WTC11 (cell line): ENCODE data around the gene PCSK5. TPM values are rescaled to one million over a fixed set of nuclear protein-coding genes. Genes with fewer than 3 reads are reported as not detected.

ENCODE experiments used
- ATAC-seq: fragments of 200-7000 bp; cut with Tn5 transposase; 2 replicates; pipeline ENCODE4 v1.10.0; 2021; ENCODE audit warnings: mild to moderate bottlenecking, moderate library complexity
- CTCF ChIA-PET: fragments of 300-600 bp; sonication (Branson Sonifier 250); formaldehyde crosslinking; loops from one replicate; lab custom pipeline; 2021; ENCODE audit warnings: antibody characterized with exemption; lab: Charles Lee
- POLR2A ChIA-PET: fragments of 350-600 bp; sonication (Branson Sonifier 250); formaldehyde crosslinking; loops from one replicate; lab custom pipeline; 2021; ENCODE audit warnings: antibody characterized with exemption; lab: Charles Lee
- DNase-seq: peaks from one replicate; pipeline ENCODE4 v3.0.0; 2021; ENCODE audit warnings: low spot score
- H3K27ac Mint-ChIP-seq: 2 replicates; pipeline ENCODE4 v1.8.0; 2021; ENCODE audit warnings: mixed read lengths
- H3K27me3 Mint-ChIP-seq: 2 replicates; pipeline ENCODE4 v1.8.0; 2021; ENCODE audit warnings: low read depth, mild to moderate bottlenecking, moderate library complexity, mixed read lengths
- H3K36me3 Mint-ChIP-seq: 2 replicates; pipeline ENCODE4 v1.8.0; 2021; ENCODE audit warnings: mixed read lengths
- H3K4me1 Mint-ChIP-seq: 2 replicates; pipeline ENCODE4 v1.8.0; 2022; ENCODE audit warnings: mixed read lengths
- H3K4me3 Mint-ChIP-seq: 2 replicates; pipeline ENCODE4 v1.8.0; 2021; ENCODE audit warnings: mild to moderate bottlenecking, moderate library complexity, mixed read lengths
- H3K9me3 Mint-ChIP-seq: 2 replicates; pipeline ENCODE4 v1.8.0; 2021; ENCODE audit warnings: mixed read lengths
- CBFB ChIP-seq: sonication (generic); formaldehyde crosslinking; IDR thresholded peaks from 2 replicates; pipeline ENCODE4 v1.8.1; 2022; ENCODE audit warnings: mild to moderate bottlenecking, low read depth, missing genetic modification reagents
- CREB1 ChIP-seq: sonication (generic); formaldehyde crosslinking; IDR thresholded peaks from 2 replicates; pipeline ENCODE4 v1.8.0; 2023; ENCODE audit warnings: mild to moderate bottlenecking, missing genetic modification reagents
- FOXK1 ChIP-seq: sonication (generic); formaldehyde crosslinking; IDR thresholded peaks from 2 replicates; pipeline ENCODE4 v1.8.0; 2022; ENCODE audit warnings: mild to moderate bottlenecking, moderate library complexity, missing genetic modification reagents
- GABPB1 ChIP-seq: sonication (generic); formaldehyde crosslinking; IDR thresholded peaks from 2 replicates; pipeline ENCODE4 v1.8.1; 2023; ENCODE audit warnings: mild to moderate bottlenecking, missing genetic modification reagents
- IRF2 ChIP-seq: sonication (generic); formaldehyde crosslinking; IDR thresholded peaks from 2 replicates; pipeline ENCODE4 v1.8.0; 2022; ENCODE audit warnings: low read depth, missing genetic modification reagents, borderline replicate concordance
- JUN ChIP-seq: sonication (generic); formaldehyde crosslinking; IDR thresholded peaks from 2 replicates; pipeline ENCODE4 v1.8.0; 2023; ENCODE audit warnings: mild to moderate bottlenecking, missing genetic modification reagents
- PRRX2 ChIP-seq: fragments of 250-450 bp; sonication (Bioruptor Pico); IDR thresholded peaks from 2 replicates; pipeline ENCODE4 v1.8.0; 2021; ENCODE audit warnings: mild to moderate bottlenecking
- RELA ChIP-seq: sonication (generic); formaldehyde crosslinking; IDR thresholded peaks from 2 replicates; pipeline ENCODE4 v1.8.1; 2022; ENCODE audit warnings: missing genetic modification reagents, mild to moderate bottlenecking, borderline replicate concordance
- TCF7 ChIP-seq: sonication (generic); formaldehyde crosslinking; IDR thresholded peaks from 2 replicates; pipeline ENCODE4 v1.8.0; 2022; ENCODE audit warnings: mild to moderate bottlenecking, low read depth, missing genetic modification reagents, moderate library complexity
- TEAD1 ChIP-seq: sonication (generic); formaldehyde crosslinking; IDR thresholded peaks from 2 replicates; pipeline ENCODE4 v1.8.0; 2022; ENCODE audit warnings: mild to moderate bottlenecking, missing genetic modification reagents
- ZNF121 ChIP-seq: sonication (generic); formaldehyde crosslinking; IDR thresholded peaks from 2 replicates; pipeline ENCODE4 v1.8.0; 2023; ENCODE audit warnings: missing genetic modification reagents
- ZNF263 ChIP-seq: sonication (generic); formaldehyde crosslinking; IDR thresholded peaks from 2 replicates; pipeline ENCODE4 v1.8.1; 2022; ENCODE audit warnings: low read depth, mild to moderate bottlenecking, moderate library complexity, missing genetic modification reagents
- total RNA-seq: library from RNA; stranded (reverse); gene quantifications from 3 replicates; pipeline ENCODE4 v1.2.3, GENCODE V29; 2021
- TF ChIP-seq, protein P1 (sequence below): sonication (generic); formaldehyde crosslinking; IDR thresholded peaks from 2 replicates; pipeline ENCODE4 v1.8.1; 2022; ENCODE audit warnings: missing genetic modification reagents, borderline replicate concordance
- TF ChIP-seq, protein P2 (sequence below): fragments of 250-450 bp; sonication (Bioruptor Pico); IDR thresholded peaks from 2 replicates; pipeline ENCODE4 v2.1.2; 2022; ENCODE audit warnings: mild to moderate bottlenecking, moderate library complexity
- TF ChIP-seq, protein P3 (sequence below): sonication (generic); formaldehyde crosslinking; IDR thresholded peaks from 2 replicates; pipeline ENCODE4 v1.8.1; 2022; ENCODE audit warnings: low read depth, missing genetic modification reagents, borderline replicate concordance
- TF ChIP-seq, protein P4 (sequence below): sonication (generic); formaldehyde crosslinking; IDR thresholded peaks from 2 replicates; pipeline ENCODE4 v1.8.0; 2022; ENCODE audit warnings: mild to moderate bottlenecking, missing genetic modification reagents
- TF ChIP-seq, protein P5 (sequence below): sonication (generic); formaldehyde crosslinking; IDR thresholded peaks from 2 replicates; pipeline ENCODE4 v1.8.1; 2023; ENCODE audit warnings: mild to moderate bottlenecking, missing genetic modification reagents, moderate library complexity
- TF ChIP-seq, protein P6 (sequence below): sonication (generic); formaldehyde crosslinking; IDR thresholded peaks from 2 replicates; pipeline ENCODE4 v1.8.1; 2022; ENCODE audit warnings: mild to moderate bottlenecking, missing genetic modification reagents, moderate library complexity, borderline replicate concordance
- TF ChIP-seq, protein P7 (sequence below): sonication (generic); formaldehyde crosslinking; IDR thresholded peaks from 2 replicates; pipeline ENCODE4 v1.8.0; 2022; ENCODE audit warnings: mild to moderate bottlenecking, missing genetic modification reagents
- TF ChIP-seq, protein P8 (sequence below): sonication (generic); formaldehyde crosslinking; IDR thresholded peaks from 2 replicates; pipeline ENCODE4 v1.8.0; 2022; ENCODE audit warnings: mild to moderate bottlenecking, missing genetic modification reagents
- TF ChIP-seq, protein P9 (sequence below): fragments of 250-450 bp; sonication (Bioruptor Pico); IDR thresholded peaks from 2 replicates; pipeline ENCODE4 v1.9.0; 2021; ENCODE audit warnings: mild to moderate bottlenecking

Gene PCSK5
- total RNA-seq, 1 experiment from 2014 or later = 30.6 TPM

DNA sequence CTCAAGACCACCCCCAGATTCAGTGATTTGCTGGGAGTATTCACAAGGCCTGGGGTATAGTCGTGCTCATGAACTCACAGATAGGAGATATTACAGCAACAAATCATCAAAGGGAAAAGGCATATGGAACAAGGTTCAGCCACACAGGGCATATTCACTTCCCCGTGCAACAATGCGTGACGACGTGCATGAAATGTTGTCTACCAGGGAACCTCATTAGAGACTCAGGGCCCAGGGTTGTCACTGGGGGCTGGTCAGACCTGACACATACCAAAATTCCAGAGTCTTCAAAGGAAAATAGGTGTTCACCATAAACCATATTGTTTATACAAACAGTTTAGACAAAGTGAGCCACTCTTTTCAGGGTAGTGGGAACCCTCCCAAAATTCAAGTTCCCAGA, 291.3 kb downstream of the PCSK5 start (continued):
- TF ChIP-seq, protein P1, sequence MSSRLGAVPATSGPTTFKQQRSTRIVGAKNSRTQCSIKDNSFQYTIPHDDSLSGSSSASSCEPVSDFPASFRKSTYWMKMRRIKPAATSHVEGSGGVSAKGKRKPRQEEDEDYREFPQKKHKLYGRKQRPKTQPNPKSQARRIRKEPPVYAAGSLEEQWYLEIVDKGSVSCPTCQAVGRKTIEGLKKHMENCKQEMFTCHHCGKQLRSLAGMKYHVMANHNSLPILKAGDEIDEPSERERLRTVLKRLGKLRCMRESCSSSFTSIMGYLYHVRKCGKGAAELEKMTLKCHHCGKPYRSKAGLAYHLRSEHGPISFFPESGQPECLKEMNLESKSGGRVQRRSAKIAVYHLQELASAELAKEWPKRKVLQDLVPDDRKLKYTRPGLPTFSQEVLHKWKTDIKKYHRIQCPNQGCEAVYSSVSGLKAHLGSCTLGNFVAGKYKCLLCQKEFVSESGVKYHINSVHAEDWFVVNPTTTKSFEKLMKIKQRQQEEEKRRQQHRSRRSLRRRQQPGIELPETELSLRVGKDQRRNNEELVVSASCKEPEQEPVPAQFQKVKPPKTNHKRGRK (CRISPR knock-in tag) = no peak
- no peak for TF ChIP-seq ZNF121 (CRISPR knock-in tag)
- TF ChIP-seq FOXK1 (CRISPR knock-in tag) = no peak
- no peak for TF ChIP-seq ZNF263 (CRISPR knock-in tag)
- TF ChIP-seq, all 79 proteins: peak for 0

DNA sequence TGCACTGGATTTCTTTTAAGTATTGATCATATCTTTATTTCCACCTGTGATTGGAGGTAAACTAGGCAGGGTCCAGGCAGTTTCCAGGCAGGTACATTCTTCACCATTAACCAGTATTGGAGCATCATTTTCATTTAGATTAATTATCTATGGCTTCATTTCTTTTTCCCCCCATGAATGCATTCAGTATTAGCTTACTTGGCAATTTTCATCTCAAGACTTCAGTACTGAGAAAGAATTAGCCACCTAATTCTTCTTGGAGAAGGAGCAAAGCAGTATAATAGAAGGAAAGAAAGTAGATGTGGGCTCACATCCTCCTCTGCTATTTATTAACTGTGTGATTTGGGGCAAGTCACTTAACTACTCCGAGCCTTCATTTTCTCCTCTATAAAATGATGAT, 295.0 kb downstream of the PCSK5 start:
- ATAC-seq (no peak), DNase-seq (no peak)
- no peaks in the 10 kb centered on the region for H3K27me3 Mint-ChIP-seq
- CTCF ChIA-PET = no interaction called here
- H3K4me3 Mint-ChIP-seq = no peak overlapping the region
- no peaks in the 10 kb centered on the region for H3K9me3 Mint-ChIP-seq
- no peak overlapping the region for H3K27ac Mint-ChIP-seq
- H3K4me1 Mint-ChIP-seq = 0 out of 2 replicates have a peak, but pooled peaks cover 2% of the 10 kb centered on the region
- POLR2A ChIA-PET = no interaction called here
- TF ChIP-seq ZNF121 (CRISPR knock-in tag) (no peak), TEAD1 (no peak), GABPB1 (no peak), FOXK1 (CRISPR knock-in tag) (no peak), CREB1 (CRISPR knock-in tag) (no peak)
- TF ChIP-seq, protein P2, sequence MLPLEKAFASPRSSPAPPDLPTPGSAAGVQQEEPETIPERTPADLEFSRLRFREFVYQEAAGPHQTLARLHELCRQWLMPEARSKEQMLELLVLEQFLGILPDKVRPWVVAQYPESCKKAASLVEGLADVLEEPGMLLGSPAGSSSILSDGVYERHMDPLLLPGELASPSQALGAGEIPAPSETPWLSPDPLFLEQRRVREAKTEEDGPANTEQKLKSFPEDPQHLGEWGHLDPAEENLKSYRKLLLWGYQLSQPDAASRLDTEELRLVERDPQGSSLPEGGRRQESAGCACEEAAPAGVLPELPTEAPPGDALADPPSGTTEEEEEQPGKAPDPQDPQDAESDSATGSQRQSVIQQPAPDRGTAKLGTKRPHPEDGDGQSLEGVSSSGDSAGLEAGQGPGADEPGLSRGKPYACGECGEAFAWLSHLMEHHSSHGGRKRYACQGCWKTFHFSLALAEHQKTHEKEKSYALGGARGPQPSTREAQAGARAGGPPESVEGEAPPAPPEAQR = no peak
- TF ChIP-seq, protein P3, sequence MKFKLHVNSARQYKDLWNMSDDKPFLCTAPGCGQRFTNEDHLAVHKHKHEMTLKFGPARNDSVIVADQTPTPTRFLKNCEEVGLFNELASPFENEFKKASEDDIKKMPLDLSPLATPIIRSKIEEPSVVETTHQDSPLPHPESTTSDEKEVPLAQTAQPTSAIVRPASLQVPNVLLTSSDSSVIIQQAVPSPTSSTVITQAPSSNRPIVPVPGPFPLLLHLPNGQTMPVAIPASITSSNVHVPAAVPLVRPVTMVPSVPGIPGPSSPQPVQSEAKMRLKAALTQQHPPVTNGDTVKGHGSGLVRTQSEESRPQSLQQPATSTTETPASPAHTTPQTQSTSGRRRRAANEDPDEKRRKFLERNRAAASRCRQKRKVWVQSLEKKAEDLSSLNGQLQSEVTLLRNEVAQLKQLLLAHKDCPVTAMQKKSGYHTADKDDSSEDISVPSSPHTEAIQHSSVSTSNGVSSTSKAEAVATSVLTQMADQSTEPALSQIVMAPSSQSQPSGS (CRISPR knock-in tag) = no peak
- TF ChIP-seq, protein P4, sequence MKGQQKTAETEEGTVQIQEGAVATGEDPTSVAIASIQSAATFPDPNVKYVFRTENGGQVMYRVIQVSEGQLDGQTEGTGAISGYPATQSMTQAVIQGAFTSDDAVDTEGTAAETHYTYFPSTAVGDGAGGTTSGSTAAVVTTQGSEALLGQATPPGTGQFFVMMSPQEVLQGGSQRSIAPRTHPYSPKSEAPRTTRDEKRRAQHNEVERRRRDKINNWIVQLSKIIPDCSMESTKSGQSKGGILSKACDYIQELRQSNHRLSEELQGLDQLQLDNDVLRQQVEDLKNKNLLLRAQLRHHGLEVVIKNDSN (CRISPR knock-in tag) = no peak
- H3K36me3 Mint-ChIP-seq = peaks cover 34% of the 10 kb centered on the region

DNA sequence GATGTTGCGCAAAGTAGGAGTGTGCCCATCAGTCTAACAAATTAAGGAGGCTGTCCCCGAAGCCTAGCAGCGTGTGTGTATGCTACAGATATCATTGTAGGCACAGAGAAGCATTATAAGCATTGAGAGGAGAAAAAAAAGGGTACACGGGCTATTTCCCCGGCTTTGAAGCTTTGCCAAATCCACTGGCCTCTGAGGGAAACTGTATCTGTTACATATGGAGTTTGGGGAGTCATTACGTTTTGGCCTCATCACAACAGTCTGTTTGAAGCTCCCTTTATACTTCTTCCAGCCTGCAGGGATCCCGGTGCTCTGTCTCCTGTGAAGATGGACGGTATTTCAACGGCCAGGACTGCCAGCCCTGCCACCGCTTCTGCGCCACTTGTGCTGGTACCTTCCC, 297.8 kb downstream of the PCSK5 start:
- peaks cover 31% of the 10 kb centered on the region for H3K36me3 Mint-ChIP-seq
- CTCF ChIA-PET = interaction anchor here (0.7 kb wide), 1 partner anchor 114 kb away, joined by 3 read pairs; no protein-coding TSS in a partner anchor
- no peak overlapping the region for H3K27ac Mint-ChIP-seq
- POLR2A ChIA-PET = no interaction called here
- H3K27me3 Mint-ChIP-seq = no peaks in the 10 kb centered on the region
- H3K4me3 Mint-ChIP-seq = no peak overlapping the region
- no peaks in the 10 kb centered on the region for H3K9me3 Mint-ChIP-seq
- DNase-seq (no peak), ATAC-seq (no peak)
- no peaks in the 10 kb centered on the region for H3K4me1 Mint-ChIP-seq
- TF ChIP-seq, protein P5, sequence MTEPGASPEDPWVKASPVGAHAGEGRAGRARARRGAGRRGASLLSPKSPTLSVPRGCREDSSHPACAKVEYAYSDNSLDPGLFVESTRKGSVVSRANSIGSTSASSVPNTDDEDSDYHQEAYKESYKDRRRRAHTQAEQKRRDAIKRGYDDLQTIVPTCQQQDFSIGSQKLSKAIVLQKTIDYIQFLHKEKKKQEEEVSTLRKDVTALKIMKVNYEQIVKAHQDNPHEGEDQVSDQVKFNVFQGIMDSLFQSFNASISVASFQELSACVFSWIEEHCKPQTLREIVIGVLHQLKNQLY (CRISPR knock-in tag) = no peak
- TF ChIP-seq JUN (CRISPR knock-in tag) (no peak), TCF7 (CRISPR knock-in tag) (no peak), IRF2 (CRISPR knock-in tag) (no peak), PRRX2 (CRISPR knock-in tag) (no peak), RELA (no peak), CBFB (CRISPR knock-in tag) (no peak)
- TF ChIP-seq, protein P6, sequence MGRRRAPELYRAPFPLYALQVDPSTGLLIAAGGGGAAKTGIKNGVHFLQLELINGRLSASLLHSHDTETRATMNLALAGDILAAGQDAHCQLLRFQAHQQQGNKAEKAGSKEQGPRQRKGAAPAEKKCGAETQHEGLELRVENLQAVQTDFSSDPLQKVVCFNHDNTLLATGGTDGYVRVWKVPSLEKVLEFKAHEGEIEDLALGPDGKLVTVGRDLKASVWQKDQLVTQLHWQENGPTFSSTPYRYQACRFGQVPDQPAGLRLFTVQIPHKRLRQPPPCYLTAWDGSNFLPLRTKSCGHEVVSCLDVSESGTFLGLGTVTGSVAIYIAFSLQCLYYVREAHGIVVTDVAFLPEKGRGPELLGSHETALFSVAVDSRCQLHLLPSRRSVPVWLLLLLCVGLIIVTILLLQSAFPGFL (CRISPR knock-in tag) = no peak
- TF ChIP-seq, protein P7, sequence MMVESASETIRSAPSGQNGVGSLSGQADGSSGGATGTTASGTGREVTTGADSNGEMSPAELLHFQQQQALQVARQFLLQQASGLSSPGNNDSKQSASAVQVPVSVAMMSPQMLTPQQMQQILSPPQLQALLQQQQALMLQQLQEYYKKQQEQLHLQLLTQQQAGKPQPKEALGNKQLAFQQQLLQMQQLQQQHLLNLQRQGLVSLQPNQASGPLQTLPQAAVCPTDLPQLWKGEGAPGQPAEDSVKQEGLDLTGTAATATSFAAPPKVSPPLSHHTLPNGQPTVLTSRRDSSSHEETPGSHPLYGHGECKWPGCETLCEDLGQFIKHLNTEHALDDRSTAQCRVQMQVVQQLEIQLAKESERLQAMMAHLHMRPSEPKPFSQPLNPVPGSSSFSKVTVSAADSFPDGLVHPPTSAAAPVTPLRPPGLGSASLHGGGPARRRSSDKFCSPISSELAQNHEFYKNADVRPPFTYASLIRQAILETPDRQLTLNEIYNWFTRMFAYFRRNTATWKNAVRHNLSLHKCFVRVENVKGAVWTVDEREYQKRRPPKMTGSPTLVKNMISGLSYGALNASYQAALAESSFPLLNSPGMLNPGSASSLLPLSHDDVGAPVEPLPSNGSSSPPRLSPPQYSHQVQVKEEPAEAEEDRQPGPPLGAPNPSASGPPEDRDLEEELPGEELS (CRISPR knock-in tag) = no peak
- TF ChIP-seq, protein P8, sequence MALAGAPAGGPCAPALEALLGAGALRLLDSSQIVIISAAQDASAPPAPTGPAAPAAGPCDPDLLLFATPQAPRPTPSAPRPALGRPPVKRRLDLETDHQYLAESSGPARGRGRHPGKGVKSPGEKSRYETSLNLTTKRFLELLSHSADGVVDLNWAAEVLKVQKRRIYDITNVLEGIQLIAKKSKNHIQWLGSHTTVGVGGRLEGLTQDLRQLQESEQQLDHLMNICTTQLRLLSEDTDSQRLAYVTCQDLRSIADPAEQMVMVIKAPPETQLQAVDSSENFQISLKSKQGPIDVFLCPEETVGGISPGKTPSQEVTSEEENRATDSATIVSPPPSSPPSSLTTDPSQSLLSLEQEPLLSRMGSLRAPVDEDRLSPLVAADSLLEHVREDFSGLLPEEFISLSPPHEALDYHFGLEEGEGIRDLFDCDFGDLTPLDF (CRISPR knock-in tag) = no peak
- TF ChIP-seq, protein P9, sequence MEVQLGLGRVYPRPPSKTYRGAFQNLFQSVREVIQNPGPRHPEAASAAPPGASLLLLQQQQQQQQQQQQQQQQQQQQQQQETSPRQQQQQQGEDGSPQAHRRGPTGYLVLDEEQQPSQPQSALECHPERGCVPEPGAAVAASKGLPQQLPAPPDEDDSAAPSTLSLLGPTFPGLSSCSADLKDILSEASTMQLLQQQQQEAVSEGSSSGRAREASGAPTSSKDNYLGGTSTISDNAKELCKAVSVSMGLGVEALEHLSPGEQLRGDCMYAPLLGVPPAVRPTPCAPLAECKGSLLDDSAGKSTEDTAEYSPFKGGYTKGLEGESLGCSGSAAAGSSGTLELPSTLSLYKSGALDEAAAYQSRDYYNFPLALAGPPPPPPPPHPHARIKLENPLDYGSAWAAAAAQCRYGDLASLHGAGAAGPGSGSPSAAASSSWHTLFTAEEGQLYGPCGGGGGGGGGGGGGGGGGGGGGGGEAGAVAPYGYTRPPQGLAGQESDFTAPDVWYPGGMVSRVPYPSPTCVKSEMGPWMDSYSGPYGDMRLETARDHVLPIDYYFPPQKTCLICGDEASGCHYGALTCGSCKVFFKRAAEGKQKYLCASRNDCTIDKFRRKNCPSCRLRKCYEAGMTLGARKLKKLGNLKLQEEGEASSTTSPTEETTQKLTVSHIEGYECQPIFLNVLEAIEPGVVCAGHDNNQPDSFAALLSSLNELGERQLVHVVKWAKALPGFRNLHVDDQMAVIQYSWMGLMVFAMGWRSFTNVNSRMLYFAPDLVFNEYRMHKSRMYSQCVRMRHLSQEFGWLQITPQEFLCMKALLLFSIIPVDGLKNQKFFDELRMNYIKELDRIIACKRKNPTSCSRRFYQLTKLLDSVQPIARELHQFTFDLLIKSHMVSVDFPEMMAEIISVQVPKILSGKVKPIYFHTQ (CRISPR knock-in tag) = no peak
